Mesenchymal stem cell (in vitro differentiated cells and primary cell): ENCODE measurements around the gene WBP11.

Source experiments
- DNase-seq: peaks from one replicate; pipeline ENCODE4 v3.0.0-alpha.2; 2013
- H2AFZ ChIP-seq: one replicate; pipeline ENCODE4 v1.6.1; 2013; ENCODE audit warnings: low read depth, mild to moderate bottlenecking, control low read depth, inconsistent platforms, low read length, moderate library complexity
- H2AK5ac ChIP-seq: 2 replicates; pipeline ENCODE4 v1.6.1; 2013; ENCODE audit warnings: low read length, moderate library complexity, mild to moderate bottlenecking, inconsistent platforms; ENCODE audit not compliant: severe bottlenecking
- H2BK120ac ChIP-seq: one replicate; pipeline ENCODE4 v1.6.1; 2013; ENCODE audit warnings: low read depth, mild to moderate bottlenecking, inconsistent platforms, low read length, moderate library complexity
- H2BK12ac ChIP-seq, 2 experiments: one replicate each; pipeline ENCODE4 v1.6.1; 2013; ENCODE audit warnings: inconsistent platforms in 2 of 2, low read length in 2 of 2, mild to moderate bottlenecking in 2 of 2, moderate library complexity in 2 of 2, control low read depth in 1 of 2
- H2BK15ac ChIP-seq: one replicate; pipeline ENCODE4 v1.6.1; 2013; ENCODE audit warnings: mild to moderate bottlenecking, low read depth, inconsistent platforms; ENCODE audit not compliant: poor library complexity, severe bottlenecking
- H2BK5ac ChIP-seq: 2 replicates; pipeline ENCODE4 v1.6.1; 2013; ENCODE audit warnings: low read depth, mild to moderate bottlenecking, low read length, control low read depth, inconsistent platforms; ENCODE audit not compliant: poor library complexity, severe bottlenecking
- H3K14ac ChIP-seq, 2 experiments: one replicate each; pipeline ENCODE4 v1.6.1; 2013; ENCODE audit warnings: inconsistent platforms in 2 of 2, low read length in 2 of 2, control low read depth in 1 of 2, mild to moderate bottlenecking in 1 of 2, moderate library complexity in 1 of 2
- H3K18ac ChIP-seq, 2 experiments: one replicate each; pipeline ENCODE4 v1.6.1; 2013; ENCODE audit warnings: inconsistent platforms in 2 of 2, low read length in 2 of 2, control low read depth in 1 of 2, low read depth in 1 of 2, mild to moderate bottlenecking in 1 of 2
- H3K23ac ChIP-seq, 2 experiments: one replicate each; pipeline ENCODE4 v1.6.1; 2013; ENCODE audit warnings: inconsistent platforms in 2 of 2, low read length in 2 of 2, mild to moderate bottlenecking in 2 of 2, moderate library complexity in 2 of 2, control low read depth in 1 of 2
- H3K27ac ChIP-seq: 2 replicates; pipeline ENCODE4 v1.5.1; 2013; ENCODE audit warnings: mild to moderate bottlenecking, moderate library complexity, low read length, control low read depth, inconsistent platforms; ENCODE audit not compliant: poor library complexity, severe bottlenecking
- H3K27me3 ChIP-seq, 2 experiments: 2 replicates each; pipeline versions ENCODE4 v1.6.1 to v1.7.0; 2013; ENCODE audit warnings: low read length in 2 of 2, mild to moderate bottlenecking in 2 of 2, moderate library complexity in 2 of 2, control low read depth in 1 of 2, inconsistent platforms in 1 of 2; ENCODE audit not compliant: control insufficient read depth in 1 of 2, insufficient read depth in 1 of 2
- H3K36me3 ChIP-seq, 2 experiments: 2 replicates each; pipeline versions ENCODE4 v1.6.1 to v1.7.0; 2013; ENCODE audit warnings: low read length in 2 of 2, control low read depth in 1 of 2, inconsistent platforms in 1 of 2, low read depth in 1 of 2, mild to moderate bottlenecking in 1 of 2; ENCODE audit not compliant: insufficient read depth in 2 of 2, control insufficient read depth in 1 of 2
- H3K4ac ChIP-seq, 2 experiments: one replicate each; pipeline ENCODE4 v1.6.1; 2013; ENCODE audit warnings: inconsistent platforms in 2 of 2, low read length in 2 of 2, mild to moderate bottlenecking in 2 of 2, moderate library complexity in 2 of 2, control low read depth in 1 of 2, low read depth in 1 of 2
- H3K4me1 ChIP-seq: 2 replicates; pipeline ENCODE4 v1.6.1; 2013; ENCODE audit warnings: low read depth, low read length, control low read depth; ENCODE audit not compliant: control insufficient read depth, insufficient read depth
- H3K4me2 ChIP-seq: 2 replicates; pipeline ENCODE4 v1.6.1; 2013; ENCODE audit warnings: low read length, mild to moderate bottlenecking, inconsistent platforms; ENCODE audit not compliant: poor library complexity, severe bottlenecking
- H3K4me3 ChIP-seq, 2 experiments: 2 replicates each; pipeline versions ENCODE4 v1.5.1 to v1.7.0; 2013; ENCODE audit warnings: low read length in 2 of 2, mild to moderate bottlenecking in 2 of 2, control low read depth in 1 of 2, low read depth in 1 of 2; ENCODE audit not compliant: insufficient read depth in 1 of 2
- H3K79me1 ChIP-seq: replicated peaks from 2 replicates; pipeline ENCODE4 v1.6.1; 2013; ENCODE audit warnings: mild to moderate bottlenecking, control low read depth, low read length, inconsistent platforms; ENCODE audit not compliant: poor library complexity, severe bottlenecking
- H3K9ac ChIP-seq: 2 replicates; pipeline ENCODE4 v1.7.0; 2013; ENCODE audit warnings: mild to moderate bottlenecking, low read length, moderate library complexity
- H3K9me3 ChIP-seq: 2 replicates; pipeline ENCODE4 v1.7.0; 2013; ENCODE audit warnings: mild to moderate bottlenecking, low read length; ENCODE audit not compliant: control insufficient read depth
- H4K8ac ChIP-seq: one replicate; pipeline ENCODE4 v1.6.1; 2013; ENCODE audit warnings: inconsistent platforms, mild to moderate bottlenecking, low read length, moderate library complexity
- H4K91ac ChIP-seq: one replicate; pipeline ENCODE4 v1.6.1; 2013; ENCODE audit warnings: mild to moderate bottlenecking, low read length, inconsistent platforms
- WGBS: methylation state at CpG from one replicate; pipeline ENCODE4 v1.1.7; 2013; ENCODE audit warnings: mixed read lengths; 5-methylcytosine and 5-hydroxymethylcytosine counted together

WBP11 gene

GRCh38 chr12:14825256-14825655 lies 22.0 kb upstream of the WBP11 start:
- Histone ChIP-seq H3K18ac (no peak overlapping the region), H3K14ac (no peak overlapping the region), H3K4me2 (no peak overlapping the region), H4K91ac (no peak overlapping the region), H3K4me1 (no peaks in the 10 kb centered on the region), H3K27ac (no peak overlapping the region), H3K9ac (no peak overlapping the region), H3K4ac (no peak overlapping the region), H3K36me3 (no peaks in the 10 kb centered on the region), H2BK120ac (no peak overlapping the region), H3K79me1 (no peaks in the 10 kb centered on the region), H2AK5ac (no peak overlapping the region), H3K4me3 (no peak overlapping the region), H2BK15ac (no peak overlapping the region), H2AFZ (no peak overlapping the region), H2BK5ac (no peak overlapping the region), H4K8ac (no peak overlapping the region), H2BK12ac (no peak overlapping the region), H3K27me3 (no peaks in the 10 kb centered on the region), H3K9me3 (no peaks in the 10 kb centered on the region), H3K23ac (no peak overlapping the region)
- DNase-seq = peak; percentile 35

GRCh38 chr12:14824012-14824634 lies 20.8 kb upstream of the WBP11 start:
- H2AFZ ChIP-seq = no peak overlapping the region
- no peaks in the 10 kb centered on the region for H3K36me3 ChIP-seq
- no peak overlapping the region for H3K4ac ChIP-seq
- no peak overlapping the region for H4K91ac ChIP-seq
- no peak overlapping the region for H3K9ac ChIP-seq
- H3K4me2 ChIP-seq = no peak overlapping the region
- H3K4me1 ChIP-seq = no peaks in the 10 kb centered on the region
- no peak overlapping the region for H2BK5ac ChIP-seq
- H2AK5ac ChIP-seq = no peak overlapping the region
- no peak overlapping the region for H3K23ac ChIP-seq
- H2BK12ac ChIP-seq = no peak overlapping the region
- H2BK15ac ChIP-seq = no peak overlapping the region
- no peak overlapping the region for H2BK120ac ChIP-seq
- H3K18ac ChIP-seq = no peak overlapping the region
- no peaks in the 10 kb centered on the region for H3K79me1 ChIP-seq
- H3K9me3 ChIP-seq = no peaks in the 10 kb centered on the region
- no peaks in the 10 kb centered on the region for H3K27me3 ChIP-seq
- H3K27ac ChIP-seq = no peak overlapping the region
- no peak overlapping the region for H4K8ac ChIP-seq
- 0% methylated on average over 1 of the region's 1 CpG for WGBS
- H3K14ac ChIP-seq = no peak overlapping the region
- H3K4me3 ChIP-seq = no peak overlapping the region
- no peak for DNase-seq

DNA sequence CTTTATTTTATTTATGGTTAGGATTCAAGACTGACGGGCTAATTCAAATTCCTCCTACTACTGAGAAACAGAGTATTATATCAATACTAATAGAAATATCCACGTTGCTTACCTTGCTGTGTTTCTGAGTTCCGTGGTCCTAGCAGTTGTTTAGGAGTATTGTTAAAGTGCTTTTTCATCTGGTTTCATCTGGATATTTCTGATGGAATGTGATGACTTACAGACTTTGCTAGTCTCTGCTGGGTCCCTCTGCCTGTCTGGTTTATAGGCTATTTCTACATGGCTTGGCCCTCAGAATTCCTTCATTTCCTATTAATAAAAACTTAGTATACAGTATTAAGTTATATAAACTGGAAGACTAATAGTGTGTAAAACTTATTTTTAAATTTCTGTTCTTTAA lies 10.7 kb upstream of the WBP11 start, which contains the start of gene SMCO3:
Gene SMCO3 (minus strand): TSS at position 169 of the 400 bp plus-strand sequence. CDS start 7,502 bp downstream, outside the sequence.
- Histone ChIP-seq H3K4me2 (no peak within 1 kb of the TSS), H2AFZ (no peak within 1 kb of the TSS), H4K91ac (no peak within 1 kb of the TSS), H2BK15ac (no peak within 1 kb of the TSS), H3K9me3 (no peaks in the 10 kb centered on the region), H3K27ac (no peak within 1 kb of the TSS), H2BK5ac (no peak within 1 kb of the TSS), H3K9ac (peak within 1 kb of the TSS; percentile 13), H3K4ac (no peak within 1 kb of the TSS), H3K23ac (no peak within 1 kb of the TSS), H3K27me3 (no peaks in the 10 kb centered on the region), H3K79me1 (no peaks in the 10 kb centered on the region), H2BK120ac (no peak within 1 kb of the TSS), H3K4me1 (no peaks in the 10 kb centered on the region), H3K36me3 (no peaks in the 10 kb centered on the region), H3K4me3 (no peak within 1 kb of the TSS), H2BK12ac (no peak within 1 kb of the TSS), H2AK5ac (no peak within 1 kb of the TSS), H4K8ac (no peak within 1 kb of the TSS), H3K14ac (no peak within 1 kb of the TSS), H3K18ac (no peak within 1 kb of the TSS)
- no peak for DNase-seq
- 87% methylated on average over 3 of the region's 3 CpGs for WGBS

DNA sequence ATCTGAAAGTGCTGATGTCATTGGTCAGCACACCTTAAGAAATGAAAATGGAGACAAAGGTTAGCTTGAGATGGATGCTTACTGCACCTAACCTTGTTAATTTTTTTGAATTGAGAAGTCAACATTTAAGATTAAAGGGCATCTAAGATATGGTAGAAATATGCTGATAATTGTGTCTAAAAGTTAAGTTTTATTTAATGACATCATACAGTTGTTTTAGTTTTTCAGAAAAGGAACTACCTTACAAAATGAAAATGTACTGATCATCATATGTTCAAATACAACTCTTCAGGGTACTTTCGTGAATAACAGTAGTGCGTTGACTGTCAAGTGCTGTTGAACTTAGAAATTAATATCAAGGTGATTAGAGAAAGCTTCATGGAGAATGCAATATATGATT lies 8.2 kb upstream of the WBP11 start:
- H4K91ac ChIP-seq = no peak overlapping the region
- H2BK5ac ChIP-seq = no peak overlapping the region
- no peaks in the 10 kb centered on the region for H3K79me1 ChIP-seq
- no peak overlapping the region for H2AK5ac ChIP-seq
- H3K14ac ChIP-seq = no peak overlapping the region
- H3K27me3 ChIP-seq = no peaks in the 10 kb centered on the region
- no peak overlapping the region for H3K23ac ChIP-seq
- no peaks in the 10 kb centered on the region for H3K36me3 ChIP-seq
- no peak for DNase-seq
- H2BK15ac ChIP-seq = no peak overlapping the region
- H3K9me3 ChIP-seq = no peaks in the 10 kb centered on the region
- H3K4me2 ChIP-seq = no peak overlapping the region
- H2BK12ac ChIP-seq = no peak overlapping the region
- no peak overlapping the region for H3K4ac ChIP-seq
- H3K27ac ChIP-seq = no peak overlapping the region
- H3K4me1 ChIP-seq = no peaks in the 10 kb centered on the region
- no peak overlapping the region for H2AFZ ChIP-seq
- no peak overlapping the region for H4K8ac ChIP-seq
- H3K18ac ChIP-seq = no peak overlapping the region
- 94% methylated on average over 2 of the region's 2 CpGs for WGBS
- no peak overlapping the region for H2BK120ac ChIP-seq
- H3K9ac ChIP-seq = no peak overlapping the region
- no peak overlapping the region for H3K4me3 ChIP-seq
